ENCODE results near the gene MFSD1.

MFSD1 gene

DNA sequence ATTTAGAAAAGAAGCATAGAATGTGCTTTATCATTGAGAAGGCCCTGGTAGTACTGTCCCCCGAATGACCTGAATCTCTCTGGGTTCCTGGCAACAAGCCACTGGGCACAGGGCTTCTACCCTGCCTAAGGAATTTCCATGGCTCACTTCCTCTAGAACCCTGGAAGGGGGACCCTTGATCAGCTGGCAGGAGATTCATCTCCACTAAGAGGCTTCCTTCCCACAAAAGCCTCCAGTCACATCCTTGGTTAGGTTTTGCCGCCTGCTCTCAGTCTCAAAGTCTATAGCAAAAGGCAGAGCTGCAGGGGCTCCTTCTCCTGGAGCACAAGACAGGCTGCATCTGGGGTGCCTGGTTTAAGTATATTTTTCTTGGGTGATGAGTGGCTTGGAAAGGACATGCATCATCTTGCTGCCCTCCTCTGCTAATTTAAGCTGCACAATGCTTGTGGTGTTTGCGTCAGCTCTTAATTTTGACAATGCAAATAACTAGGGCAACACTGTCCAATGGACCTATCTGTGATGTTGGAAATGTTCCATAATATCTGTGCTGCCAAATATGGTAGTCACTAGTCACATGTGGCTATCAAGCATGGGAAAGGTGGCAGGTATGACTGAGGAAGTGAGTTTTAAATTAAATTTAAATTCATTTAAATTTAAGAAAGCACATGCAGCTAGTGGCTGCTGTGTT is 36.2 kb upstream of the MFSD1 start:
- Histone ChIP-seq H3K36me3 (ENCODE audit: insufficient read depth, low read length) (no peaks in the 10 kb centered on the region), H2AFZ (ENCODE audit: low read length) (no peak overlapping the region), H3K27me3 (ENCODE audit: insufficient read depth, low read length) (no peaks in the 10 kb centered on the region), H3K4me3 (ENCODE audit: low read depth, low read length, poor library complexity, severe bottlenecking) (no peak overlapping the region), H3K4me2 (ENCODE audit: low read length) (no peak overlapping the region), H3K9me2 (ENCODE audit: low read depth, low read length) (no peaks in the 10 kb centered on the region), H3K27ac (ENCODE audit: low read depth, low read length, poor library complexity, severe bottlenecking) (no peak overlapping the region), H3K9ac (ENCODE audit: low read length) (no peak overlapping the region), H4K20me1 (ENCODE audit: insufficient read depth, low read length) (no peaks in the 10 kb centered on the region), H3K9me3 (ENCODE audit: low read length) (no peaks in the 10 kb centered on the region), H3K79me2 (ENCODE audit: insufficient read depth, low read length) (no peaks in the 10 kb centered on the region), H3K4me1 (ENCODE audit: insufficient read depth, low read length, severe bottlenecking) (no peaks in the 10 kb centered on the region), H3F3A (ENCODE audit: insufficient read depth, low read length) (no peaks in the 10 kb centered on the region)
- no peak for TF ChIP-seq EZH2 (IDR thresholded peaks at IDR 0.05; ENCODE audit: borderline replicate concordance, low read length)
- TF ChIP-seq CTCF (IDR thresholded peaks at IDR 0.05; ENCODE audit: low read length), result no peak

DNA sequence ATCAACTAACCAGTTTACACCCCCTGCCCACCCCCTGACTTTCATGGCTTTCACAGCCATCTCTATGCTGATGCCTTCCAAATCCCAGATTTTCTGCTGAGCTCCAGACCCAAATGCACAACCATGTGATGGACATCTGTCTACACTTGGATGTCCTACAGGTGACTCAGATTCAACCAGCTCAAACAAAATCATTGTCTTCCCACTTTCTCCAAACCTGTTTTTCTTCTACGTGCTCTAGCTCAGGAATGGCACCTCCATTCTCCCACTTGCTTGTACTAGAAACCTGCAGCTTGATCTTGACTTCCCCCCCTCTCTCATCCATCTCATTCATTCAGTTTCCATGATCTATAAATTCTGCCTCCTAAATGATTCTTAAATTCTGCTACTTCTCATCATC is 35.5 kb upstream of the MFSD1 start:
- Histone ChIP-seq H4K20me1 (ENCODE audit: insufficient read depth, low read length) (no peaks in the 10 kb centered on the region), H3K9ac (ENCODE audit: low read length) (no peak overlapping the region), H3K9me2 (ENCODE audit: low read depth, low read length) (no peaks in the 10 kb centered on the region), H3K9me3 (ENCODE audit: low read length) (no peaks in the 10 kb centered on the region), H3F3A (ENCODE audit: insufficient read depth, low read length) (no peaks in the 10 kb centered on the region), H3K27ac (ENCODE audit: low read depth, low read length, poor library complexity, severe bottlenecking) (no peak overlapping the region), H3K4me3 (ENCODE audit: low read depth, low read length, poor library complexity, severe bottlenecking) (no peak overlapping the region), H3K4me1 (ENCODE audit: insufficient read depth, low read length, severe bottlenecking) (no peaks in the 10 kb centered on the region), H3K27me3 (ENCODE audit: insufficient read depth, low read length) (no peaks in the 10 kb centered on the region), H3K36me3 (ENCODE audit: insufficient read depth, low read length) (no peaks in the 10 kb centered on the region), H2AFZ (ENCODE audit: low read length) (no peak overlapping the region), H3K79me2 (ENCODE audit: insufficient read depth, low read length) (no peaks in the 10 kb centered on the region), H3K4me2 (ENCODE audit: low read length) (no peak overlapping the region)
- no peak for TF ChIP-seq EZH2 (IDR thresholded peaks at IDR 0.05; ENCODE audit: borderline replicate concordance, low read length)

- Histone ChIP-seq H3K4me2 (ENCODE audit: low read length) (no peak overlapping the region), H3K4me1 (ENCODE audit: insufficient read depth, low read length, severe bottlenecking) (no peaks in the 10 kb centered on the region), H4K20me1 (ENCODE audit: insufficient read depth, low read length) (no peaks in the 10 kb centered on the region), H3K4me3 (ENCODE audit: low read depth, low read length, poor library complexity, severe bottlenecking) (no peak overlapping the region), H3K9ac (ENCODE audit: low read length) (no peak overlapping the region), H3K27me3 (ENCODE audit: insufficient read depth, low read length) (no peaks in the 10 kb centered on the region), H3K9me2 (ENCODE audit: low read depth, low read length) (no peaks in the 10 kb centered on the region), H3K27ac (ENCODE audit: low read depth, low read length, poor library complexity, severe bottlenecking) (no peak overlapping the region), H3F3A (ENCODE audit: insufficient read depth, low read length) (no peaks in the 10 kb centered on the region), H3K79me2 (ENCODE audit: insufficient read depth, low read length) (no peaks in the 10 kb centered on the region), H2AFZ (ENCODE audit: low read length) (no peak overlapping the region), H3K9me3 (ENCODE audit: low read length) (no peaks in the 10 kb centered on the region), H3K36me3 (ENCODE audit: insufficient read depth, low read length) (no peaks in the 10 kb centered on the region)
- TF ChIP-seq EZH2 (IDR thresholded peaks at IDR 0.05; ENCODE audit: borderline replicate concordance, low read length) (no peak), CTCF (IDR thresholded peaks at IDR 0.05; ENCODE audit: low read length) (no peak)
Observed at GRCh38 chr3:158768361-158768787, 33.5 kb upstream of the MFSD1 start.

All from OCI-LY1 (cell line).